ENCODE measurements around the gene ABCF1.

Gene ABCF1

GRCh38 chr6:30601815-30602641, 30.8 kb downstream of the ABCF1 start:
- CTCF ChIA-PET, result interaction anchor here (1.5 kb wide), 1 partner anchor 129 kb away, joined by 4 read pairs; no protein-coding TSS in a partner anchor
- no peak for DNase-seq (ENCODE audit: extremely low spot score)
- TF ChIP-seq SUZ12 (IDR thresholded peaks at IDR 0.05) (no peak), ZNF384 (IDR thresholded peaks at IDR 0.05) (no peak), ELF4 (IDR thresholded peaks at IDR 0.05) (no peak), SP1 (IDR thresholded peaks at IDR 0.05) (no peak), PKNOX1 (IDR thresholded peaks at IDR 0.05) (no peak), FOXM1 (IDR thresholded peaks at IDR 0.05; ENCODE audit: borderline replicate concordance) (no peak), L3MBTL2 (conservative IDR thresholded peaks at IDR 0.05) (no peak), FOXA1 (IDR thresholded peaks at IDR 0.05) (no peak)
- POLR2A ChIA-PET, result interaction anchor here (0.9 to 7.0 kb wide), 3 partner anchors 12 to 25 kb away, joined by 3 to 90 read pairs (median 17); no protein-coding TSS in a partner anchor

DNA sequence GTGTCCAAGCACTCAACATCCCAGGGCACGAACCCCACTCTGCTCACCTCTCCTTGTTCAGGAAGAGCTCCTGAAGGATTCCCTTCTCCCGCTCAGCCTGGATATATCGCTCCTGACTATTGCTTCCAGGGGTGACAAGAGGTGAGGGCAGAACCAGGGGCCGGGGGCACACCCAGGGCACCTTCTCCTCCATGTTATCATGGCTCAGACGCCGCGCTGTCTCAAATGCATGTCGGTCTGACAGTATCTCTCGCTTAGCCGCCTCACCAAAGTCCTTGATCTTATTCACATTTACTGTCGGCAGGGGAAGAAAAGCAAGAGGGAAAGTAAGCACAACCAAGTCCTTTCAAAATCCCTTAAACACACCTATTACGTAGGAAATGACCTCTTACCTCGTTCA, 32.7 kb downstream of the ABCF1 start:
- POLR2A ChIA-PET, result interaction anchor here (2.4 to 2.7 kb wide), 2 partner anchors 9 to 11 kb away, joined by 13 to 20 read pairs; no protein-coding TSS in a partner anchor
- TF ChIP-seq FOXA1 (IDR thresholded peaks at IDR 0.05) (no peak), SP1 (IDR thresholded peaks at IDR 0.05) (no peak)
- DNase-seq (ENCODE audit: extremely low spot score), result no peak
- CTCF ChIA-PET, result no interaction called here

DNA sequence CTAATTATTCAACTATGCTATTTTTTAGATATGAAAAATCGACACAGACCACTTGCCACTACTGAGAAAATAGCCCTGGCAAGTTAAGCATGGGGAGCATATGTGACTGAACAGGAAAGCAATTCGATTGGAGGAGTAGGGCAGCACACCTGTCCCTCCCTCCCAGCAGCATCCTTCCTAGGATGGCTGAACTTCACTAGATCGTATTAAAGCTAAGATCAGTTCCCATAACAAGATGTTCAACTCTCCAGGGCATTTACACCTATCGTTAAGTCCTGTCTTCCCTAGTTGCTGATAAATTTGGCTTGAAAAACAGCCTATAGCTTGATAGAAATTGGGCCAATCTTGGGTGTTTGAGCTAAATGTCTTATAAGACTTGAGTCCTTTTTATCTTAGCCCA, 38.8 kb downstream of the ABCF1 start:
- TF ChIP-seq FOXM1 (IDR thresholded peaks at IDR 0.05; ENCODE audit: borderline replicate concordance), result no peak
- DNase-seq (ENCODE audit: extremely low spot score), result no peak
- POLR2A ChIA-PET, result interaction anchor here (0.7 to 1.4 kb wide), 4 partner anchors 10 to 39 kb away, joined by 3 to 7 read pairs (median 4); partner anchors contain the start of gene ABCF1
- CTCF ChIA-PET, result interaction anchor here (1.1 kb wide), 1 partner anchor 78 kb away, joined by 4 read pairs; no protein-coding TSS in a partner anchor

- ChIA-PET CTCF (interaction anchor here (1.1 kb wide), 1 partner anchor 79 kb away, joined by 4 read pairs; no protein-coding TSS in a partner anchor), POLR2A (interaction anchor here (1.0 to 4.8 kb wide), 3 partner anchors 11 to 40 kb away, joined by 4 to 90 read pairs (median 7); partner anchors contain the start of gene ABCF1)
- DNase-seq (ENCODE audit: extremely low spot score), result no peak
- TF ChIP-seq LEF1 (IDR thresholded peaks at IDR 0.05; ENCODE audit: borderline replicate concordance), result no peak
- no peak for TF ChIP-seq HDGF (IDR thresholded peaks at IDR 0.05; ENCODE audit: borderline replicate concordance)
- TF ChIP-seq SP1 (IDR thresholded peaks at IDR 0.05), result no peak
- TF ChIP-seq ZNF384 (IDR thresholded peaks at IDR 0.05), result no peak
- TF ChIP-seq FOXK2 (IDR thresholded peaks at IDR 0.05), result no peak
- no peak for TF ChIP-seq BHLHE40 (IDR thresholded peaks at IDR 0.05; ENCODE audit: borderline replicate concordance)
- no peak for TF ChIP-seq FOXA1 (IDR thresholded peaks at IDR 0.05)
- no peak for TF ChIP-seq FOXM1 (IDR thresholded peaks at IDR 0.05; ENCODE audit: borderline replicate concordance)
- no peak for TF ChIP-seq NFRKB (IDR thresholded peaks at IDR 0.05)
- TF ChIP-seq ELF4 (IDR thresholded peaks at IDR 0.05), result no peak
- TF ChIP-seq CTBP1 (IDR thresholded peaks at IDR 0.05; ENCODE audit: borderline replicate concordance), result no peak
- no peak for TF ChIP-seq L3MBTL2 (conservative IDR thresholded peaks at IDR 0.05)
Measured at GRCh38 chr6:30611150-30611855, 40.1 kb downstream of the ABCF1 start.

DNA sequence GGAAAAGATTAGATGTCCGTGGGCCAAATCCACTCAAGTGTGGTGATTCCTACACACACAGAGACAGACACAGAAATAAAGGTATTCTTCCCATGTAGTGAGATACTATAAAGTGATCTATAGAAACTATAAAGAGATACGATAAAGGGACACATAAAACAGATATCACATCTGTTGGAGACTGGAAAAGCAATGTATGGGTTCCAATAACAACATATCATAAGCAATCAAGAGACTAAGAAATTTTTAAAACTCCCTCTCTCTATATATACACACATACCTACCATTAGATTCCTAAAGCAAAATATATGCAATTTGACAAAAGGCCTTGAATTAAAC, 40.6 kb downstream of the ABCF1 start:
- TF ChIP-seq ZNF384 (IDR thresholded peaks at IDR 0.05) (no peak), NFRKB (IDR thresholded peaks at IDR 0.05) (no peak)
- no peak for DNase-seq (ENCODE audit: extremely low spot score)
- CTCF ChIA-PET, result no interaction called here
- POLR2A ChIA-PET, result interaction anchor here (1.0 to 4.8 kb wide), 5 partner anchors 13 to 107 kb away, joined by 5 to 90 read pairs (median 6); partner anchors contain the start of gene ATAT1

DNA sequence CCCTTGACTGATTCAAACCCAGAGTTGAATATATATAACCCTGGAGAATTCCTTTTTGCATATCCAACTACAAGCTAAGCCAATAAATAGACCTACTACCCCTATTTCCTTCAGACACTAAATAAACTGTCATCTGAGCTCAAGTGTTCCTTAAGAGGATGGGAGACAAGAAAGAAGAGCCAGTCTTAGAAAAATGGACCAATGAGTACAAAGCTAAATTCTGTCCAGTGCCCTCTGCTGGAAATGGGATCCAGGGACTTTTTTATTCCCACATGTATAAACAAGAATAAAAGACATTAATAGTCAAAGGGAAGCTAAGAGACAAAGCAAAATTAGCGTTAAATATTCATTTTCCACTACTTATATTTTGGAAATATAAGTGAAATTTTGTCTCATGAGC, 41.0 kb downstream of the ABCF1 start:
- CTCF ChIA-PET, result interaction anchor here (1.2 to 1.3 kb wide), 3 partner anchors 11 to 71 kb away, joined by 3 to 5 read pairs (median 4); no protein-coding TSS in a partner anchor
- POLR2A ChIA-PET, result interaction anchor here (1.0 to 4.8 kb wide), 8 partner anchors 8 to 107 kb away, joined by 3 to 90 read pairs (median 8); partner anchors contain the start of gene ATAT1
- TF ChIP-seq PKNOX1 (IDR thresholded peaks at IDR 0.05), result no peak
- no peak for TF ChIP-seq LEF1 (IDR thresholded peaks at IDR 0.05; ENCODE audit: borderline replicate concordance)
- no peak for TF ChIP-seq NFRKB (IDR thresholded peaks at IDR 0.05)
- no peak for TF ChIP-seq BHLHE40 (IDR thresholded peaks at IDR 0.05; ENCODE audit: borderline replicate concordance)
- no peak for TF ChIP-seq FOXM1 (IDR thresholded peaks at IDR 0.05; ENCODE audit: borderline replicate concordance)
- TF ChIP-seq CTBP1 (IDR thresholded peaks at IDR 0.05; ENCODE audit: borderline replicate concordance), result no peak
- TF ChIP-seq ARNT (IDR thresholded peaks at IDR 0.05), result no peak
- TF ChIP-seq HDGF (IDR thresholded peaks at IDR 0.05; ENCODE audit: borderline replicate concordance), result no peak
- no peak for TF ChIP-seq ELF4 (IDR thresholded peaks at IDR 0.05)
- TF ChIP-seq TARDBP (IDR thresholded peaks at IDR 0.05), result no peak
- no peak for TF ChIP-seq ZNF384 (IDR thresholded peaks at IDR 0.05)
- no peak for TF ChIP-seq L3MBTL2 (conservative IDR thresholded peaks at IDR 0.05)
- no peak for TF ChIP-seq FOXK2 (IDR thresholded peaks at IDR 0.05)
- no peak for TF ChIP-seq SP1 (IDR thresholded peaks at IDR 0.05)
- no peak for DNase-seq (ENCODE audit: extremely low spot score)
